Amygdala (tissue), 56 donors: ENCODE measurements around the gene HMGB4.

Experiments used
- DNase-seq, 56 donors: peaks; one replicate each; lab custom pipeline; 2025; lab: John Stamatoyannopoulos, UW

Gene HMGB4

GRCh38 chr1:33895976-33896375, 32.1 kb downstream of the HMGB4 start:
- DNase-seq: no peak

- DNase-seq: no peak
Measured at GRCh38 chr1:33897092-33897725, 33.3 kb downstream of the HMGB4 start.

GRCh38 chr1:33898406-33898805, 34.5 kb downstream of the HMGB4 start:
- DNase-seq: no peak

- DNase-seq: no peak
Measured at GRCh38 chr1:33898881-33899280, 35.0 kb downstream of the HMGB4 start.

- no peak for DNase-seq
Measured at GRCh38 chr1:33899746-33900145, 35.9 kb downstream of the HMGB4 start.

GRCh38 chr1:33902486-33903209, 38.8 kb downstream of the HMGB4 start:
- DNase-seq: no peak

- DNase-seq: no peak
Measured at GRCh38 chr1:33903210-33903589, 39.3 kb downstream of the HMGB4 start.

GRCh38 chr1:33905241-33905640, 41.4 kb downstream of the HMGB4 start:
- no peak for DNase-seq

GRCh38 chr1:33906156-33906555, 42.3 kb downstream of the HMGB4 start:
- no peak for DNase-seq

GRCh38 chr1:33908324-33908956, 44.6 kb downstream of the HMGB4 start:
- DNase-seq: peak in 11 of 56 donors; percentile 4 to 46 (median 21)
